ENCODE measurements around the gene SPATA1. TPM values are rescaled to one million over a fixed set of nuclear protein-coding genes. Genes with fewer than 3 reads are reported as not detected.

The SPATA1 gene
- total and polyA plus RNA-seq, 2 of the 8 experiments (the other 6 are each of a cell fraction or from before 2014, with no cell fraction given): 0.51 to 1.1 TPM

GRCh38 chr1:84613026-84613425, 106.8 kb downstream of the SPATA1 start (continued):
- no peak for TF ChIP-seq HDAC2 (IDR thresholded peaks at IDR 0.05; ENCODE audit: borderline replicate concordance in 1 of 2, low read depth in 2 of 2, low read length in 2 of 2)
- no peak for TF ChIP-seq POLR2A (IDR thresholded peaks at IDR 0.05; ENCODE audit: control extremely low read depth in 1 of 2, low read depth in 2 of 2, low read length in 2 of 2)
- no peak for TF ChIP-seq CREB1 (IDR thresholded peaks at IDR 0.05)
- TF ChIP-seq CBX5 (IDR thresholded peaks at IDR 0.05; ENCODE audit: low read depth, low read length): no peak
- TF ChIP-seq SP1 (IDR thresholded peaks at IDR 0.05; ENCODE audit: low read depth, low read length): no peak
- no peak for TF ChIP-seq NRF1 (IDR thresholded peaks at IDR 0.05; ENCODE audit: low read depth, low read length)
